IMR-90 (cell line): ENCODE results near the gene PEX5.

Source experiments
- BHLHE40 ChIP-seq: fragments of 150-350 bp; IDR thresholded peaks from 2 replicates; pipeline ENCODE4 v1.6.1; 2016; ENCODE audit warnings: mild to moderate bottlenecking, low read depth, low read length
- CEBPB ChIP-seq: IDR thresholded peaks from 2 replicates; pipeline ENCODE4 v1.6.1; 2012; ENCODE audit warnings: low read depth, low read length, improper control_type of control experiment
- FOS ChIP-seq: fragments of 150-350 bp; IDR thresholded peaks from 2 replicates; pipeline ENCODE4 v1.6.1; 2016; ENCODE audit warnings: low read depth, low read length
- MAFK ChIP-seq: IDR thresholded peaks from 2 replicates; pipeline ENCODE4 v1.6.1; 2012; ENCODE audit warnings: low read depth, low read length, improper control_type of control experiment
- MAZ ChIP-seq: IDR thresholded peaks from 2 replicates; pipeline ENCODE4 v1.6.1; 2012; ENCODE audit warnings: low read depth, mild to moderate bottlenecking, low read length, improper control_type of control experiment, moderate library complexity, borderline replicate concordance
- MXI1 ChIP-seq: IDR thresholded peaks from 2 replicates; pipeline ENCODE4 v1.6.1; 2012; ENCODE audit warnings: low read depth, mild to moderate bottlenecking, low read length, moderate library complexity, borderline replicate concordance
- POLR2A ChIP-seq: IDR thresholded peaks from 2 replicates; pipeline ENCODE4 v1.6.1; 2012; ENCODE audit warnings: mild to moderate bottlenecking, low read depth, low read length
- RAD21 ChIP-seq: IDR thresholded peaks from 2 replicates; pipeline ENCODE4 v1.6.1; 2012; ENCODE audit warnings: low read length, improper control_type of control experiment
- RCOR1 ChIP-seq: IDR thresholded peaks from 2 replicates; pipeline ENCODE4 v1.6.1; 2012; ENCODE audit warnings: mild to moderate bottlenecking, low read length, improper control_type of control experiment; ENCODE audit not compliant: insufficient replicate concordance
- SMC3 ChIP-seq: fragments of 150-350 bp; IDR thresholded peaks from 2 replicates; pipeline ENCODE4 v1.6.1; 2016; ENCODE audit warnings: low read depth, mild to moderate bottlenecking, antibody characterized with exemption, low read length, moderate library complexity
- TF ChIP-seq, protein P1 (sequence below): conservative IDR thresholded peaks from 2 replicates; pipeline ENCODE4 v1.5.1; 2012; ENCODE audit warnings: mild to moderate bottlenecking, low read depth, low read length, improper control_type of control experiment
- TF ChIP-seq, protein P2 (sequence below): fragments of 150-350 bp; IDR thresholded peaks from 2 replicates; pipeline ENCODE4 v1.6.1; 2016; ENCODE audit warnings: low read depth, mild to moderate bottlenecking, low read length, moderate library complexity, borderline replicate concordance

DNA sequence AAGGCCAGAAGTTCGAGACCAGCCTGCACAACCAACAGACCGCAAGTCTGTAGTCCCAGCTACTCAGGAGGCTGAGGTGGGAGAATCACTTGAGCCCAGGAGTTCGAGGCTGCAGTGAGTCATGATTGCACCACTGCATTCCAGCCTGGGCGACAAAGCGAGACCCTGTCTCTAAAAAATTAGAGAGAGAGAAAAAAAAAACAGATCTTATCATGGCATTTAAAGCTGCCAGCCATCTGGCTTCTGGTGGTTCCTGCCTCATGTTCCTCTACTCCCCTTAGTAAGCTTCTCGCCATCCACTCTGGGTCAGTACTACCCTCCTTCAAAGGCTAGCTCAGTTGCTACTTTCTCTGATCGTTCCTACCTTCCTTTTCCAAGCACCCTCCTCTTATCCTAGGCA lies 43.3 kb upstream of the PEX5 start:
- TF ChIP-seq, protein P1, sequence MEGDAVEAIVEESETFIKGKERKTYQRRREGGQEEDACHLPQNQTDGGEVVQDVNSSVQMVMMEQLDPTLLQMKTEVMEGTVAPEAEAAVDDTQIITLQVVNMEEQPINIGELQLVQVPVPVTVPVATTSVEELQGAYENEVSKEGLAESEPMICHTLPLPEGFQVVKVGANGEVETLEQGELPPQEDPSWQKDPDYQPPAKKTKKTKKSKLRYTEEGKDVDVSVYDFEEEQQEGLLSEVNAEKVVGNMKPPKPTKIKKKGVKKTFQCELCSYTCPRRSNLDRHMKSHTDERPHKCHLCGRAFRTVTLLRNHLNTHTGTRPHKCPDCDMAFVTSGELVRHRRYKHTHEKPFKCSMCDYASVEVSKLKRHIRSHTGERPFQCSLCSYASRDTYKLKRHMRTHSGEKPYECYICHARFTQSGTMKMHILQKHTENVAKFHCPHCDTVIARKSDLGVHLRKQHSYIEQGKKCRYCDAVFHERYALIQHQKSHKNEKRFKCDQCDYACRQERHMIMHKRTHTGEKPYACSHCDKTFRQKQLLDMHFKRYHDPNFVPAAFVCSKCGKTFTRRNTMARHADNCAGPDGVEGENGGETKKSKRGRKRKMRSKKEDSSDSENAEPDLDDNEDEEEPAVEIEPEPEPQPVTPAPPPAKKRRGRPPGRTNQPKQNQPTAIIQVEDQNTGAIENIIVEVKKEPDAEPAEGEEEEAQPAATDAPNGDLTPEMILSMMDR, result no peak
- no peak for TF ChIP-seq POLR2A
- no peak for TF ChIP-seq BHLHE40
- TF ChIP-seq, protein P2, sequence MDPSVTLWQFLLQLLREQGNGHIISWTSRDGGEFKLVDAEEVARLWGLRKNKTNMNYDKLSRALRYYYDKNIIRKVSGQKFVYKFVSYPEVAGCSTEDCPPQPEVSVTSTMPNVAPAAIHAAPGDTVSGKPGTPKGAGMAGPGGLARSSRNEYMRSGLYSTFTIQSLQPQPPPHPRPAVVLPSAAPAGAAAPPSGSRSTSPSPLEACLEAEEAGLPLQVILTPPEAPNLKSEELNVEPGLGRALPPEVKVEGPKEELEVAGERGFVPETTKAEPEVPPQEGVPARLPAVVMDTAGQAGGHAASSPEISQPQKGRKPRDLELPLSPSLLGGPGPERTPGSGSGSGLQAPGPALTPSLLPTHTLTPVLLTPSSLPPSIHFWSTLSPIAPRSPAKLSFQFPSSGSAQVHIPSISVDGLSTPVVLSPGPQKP, result no peak
- TF ChIP-seq RCOR1, result no peak
- TF ChIP-seq SMC3, result no peak
- TF ChIP-seq FOS, result no peak
- no peak for TF ChIP-seq MAFK
- no peak for TF ChIP-seq MAZ
- no peak for TF ChIP-seq CEBPB
- no peak for TF ChIP-seq MXI1
- no peak for TF ChIP-seq RAD21
